ENCODE measurements around the gene TBC1D1. TPM values are rescaled to one million over a fixed set of nuclear protein-coding genes. Genes with fewer than 3 reads are reported as not detected.

Gene TBC1D1
- total RNA-seq, 1 experiment from 2014 or later = 36.0 TPM

- no peaks in the 10 kb centered on the region for H3K9me3 Mint-ChIP-seq (ENCODE audit: unreplicated experiment)
- ChIA-PET POLR2A (interaction anchor here (0.5 kb wide), 1 partner anchor 180 kb away, joined by 3 read pairs; no protein-coding TSS in a partner anchor), CTCF (no interaction called here)
- H3K27me3 Mint-ChIP-seq (ENCODE audit: insufficient read depth, unreplicated experiment) = no peaks in the 10 kb centered on the region
- intact Hi-C loops (cut with micrococcal nuclease) = no loop called here
- H3K4me3 Mint-ChIP-seq (ENCODE audit: unreplicated experiment) = no peak overlapping the region
- DNase-seq (ENCODE audit: unreplicated experiment) = no peak
- no peak for TF ChIP-seq CTCF (IDR thresholded peaks at IDR 0.05; ENCODE audit: unreplicated experiment)
- peaks cover 7% of the 10 kb centered on the region for H3K4me1 Mint-ChIP-seq (ENCODE audit: insufficient read depth, unreplicated experiment)
- no peak overlapping the region for H3K27ac Mint-ChIP-seq (ENCODE audit: low read depth, unreplicated experiment)
- H3K36me3 Mint-ChIP-seq (ENCODE audit: insufficient read depth, unreplicated experiment) = peaks cover 14% of the 10 kb centered on the region
- BruUV-seq (replicated peaks) = no TSS peak
Observed at GRCh38 chr4:38139187-38139586, 248.3 kb downstream of the TBC1D1 start.

GRCh38 chr4:38140643-38141203, 249.8 kb downstream of the TBC1D1 start:
- H3K27ac Mint-ChIP-seq (ENCODE audit: low read depth, unreplicated experiment) = no peak overlapping the region
- ChIA-PET CTCF (no interaction called here), POLR2A (no interaction called here)
- H3K36me3 Mint-ChIP-seq (ENCODE audit: insufficient read depth, unreplicated experiment) = peaks cover 15% of the 10 kb centered on the region
- H3K27me3 Mint-ChIP-seq (ENCODE audit: insufficient read depth, unreplicated experiment) = no peaks in the 10 kb centered on the region
- DNase-seq (ENCODE audit: unreplicated experiment) = no peak
- TF ChIP-seq CTCF (IDR thresholded peaks at IDR 0.05; ENCODE audit: unreplicated experiment) = no peak
- H3K4me3 Mint-ChIP-seq (ENCODE audit: unreplicated experiment) = no peak overlapping the region
- H3K9me3 Mint-ChIP-seq (ENCODE audit: unreplicated experiment) = no peaks in the 10 kb centered on the region
- BruUV-seq (replicated peaks) = no TSS peak
- H3K4me1 Mint-ChIP-seq (ENCODE audit: insufficient read depth, unreplicated experiment) = peaks cover 7% of the 10 kb centered on the region
- intact Hi-C loops (cut with micrococcal nuclease) = no loop called here

GRCh38 chr4:38141808-38142500, 251.1 kb downstream of the TBC1D1 start:
- intact Hi-C loops (cut with micrococcal nuclease) = no loop called here
- Mint-ChIP-seq H3K36me3 (ENCODE audit: insufficient read depth, unreplicated experiment) (peaks cover 15% of the 10 kb centered on the region), H3K4me3 (ENCODE audit: unreplicated experiment) (no peak overlapping the region), H3K4me1 (ENCODE audit: insufficient read depth, unreplicated experiment) (peaks cover 7% of the 10 kb centered on the region), H3K27me3 (ENCODE audit: insufficient read depth, unreplicated experiment) (no peaks in the 10 kb centered on the region), H3K9me3 (ENCODE audit: unreplicated experiment) (no peaks in the 10 kb centered on the region), H3K27ac (ENCODE audit: low read depth, unreplicated experiment) (no peak overlapping the region)
- no peak for DNase-seq (ENCODE audit: unreplicated experiment)
- CTCF ChIA-PET = interaction anchor here (0.6 kb wide), 1 partner anchor 538 kb away, joined by 4 read pairs; no protein-coding TSS in a partner anchor
- no peak for TF ChIP-seq CTCF (IDR thresholded peaks at IDR 0.05; ENCODE audit: unreplicated experiment)
- no TSS peak for BruUV-seq (replicated peaks)
- POLR2A ChIA-PET = no interaction called here

- no peaks in the 10 kb centered on the region for H3K27me3 Mint-ChIP-seq (ENCODE audit: insufficient read depth, unreplicated experiment)
- ChIA-PET CTCF (interaction anchor here (0.8 kb wide), 1 partner anchor 82 kb away, joined by 3 read pairs; no protein-coding TSS in a partner anchor), POLR2A (interaction anchor here (1.4 kb wide), 1 partner anchor 12 kb away, joined by 4 read pairs; no protein-coding TSS in a partner anchor)
- H3K4me3 Mint-ChIP-seq (ENCODE audit: unreplicated experiment) = no peak overlapping the region
- BruUV-seq (replicated peaks) = no TSS peak
- H3K27ac Mint-ChIP-seq (ENCODE audit: low read depth, unreplicated experiment) = no peak overlapping the region
- intact Hi-C loops (cut with micrococcal nuclease) = no loop called here
- no peaks in the 10 kb centered on the region for H3K9me3 Mint-ChIP-seq (ENCODE audit: unreplicated experiment)
- H3K4me1 Mint-ChIP-seq (ENCODE audit: insufficient read depth, unreplicated experiment) = peaks cover 7% of the 10 kb centered on the region
- H3K36me3 Mint-ChIP-seq (ENCODE audit: insufficient read depth, unreplicated experiment) = peaks cover 14% of the 10 kb centered on the region
- no peak for TF ChIP-seq CTCF (IDR thresholded peaks at IDR 0.05; ENCODE audit: unreplicated experiment)
- DNase-seq (ENCODE audit: unreplicated experiment) = no peak
Observed at GRCh38 chr4:38144031-38144430, 253.1 kb downstream of the TBC1D1 start.
